Mesothelial cell of epicardium (in vitro differentiated cells): ENCODE results near the gene TPPP. TPM values are rescaled to one million over a fixed set of nuclear protein-coding genes. Genes with fewer than 3 reads are reported as not detected.
"Not testable (repeated sequence)": the region's sequence is repeated elsewhere in the genome, so short reads cannot be mapped to it uniquely, and the experiment has no call there.

Source experiments
- DNase-seq, 2 experiments: peaks; one replicate each; pipeline ENCODE4 v3.0.0; 2021; ENCODE audit warnings: low spot score in 2 of 2; ENCODE audit not compliant: unreplicated experiment in 2 of 2
- H3K27ac Mint-ChIP-seq: 2 replicates; pipeline ENCODE4 v1.8.0; 2021; ENCODE audit warnings: mixed read lengths
- H3K27me3 Mint-ChIP-seq: 2 replicates; pipeline ENCODE4 v1.8.0; 2021; ENCODE audit warnings: low read depth, mixed read lengths
- H3K36me3 Mint-ChIP-seq: 2 replicates; pipeline ENCODE4 v1.8.0; 2021; ENCODE audit warnings: mixed read lengths
- H3K4me1 Mint-ChIP-seq: 2 replicates; pipeline ENCODE4 v1.8.0; 2021; ENCODE audit warnings: mixed read lengths
- H3K4me3 Mint-ChIP-seq: 2 replicates; pipeline ENCODE4 v1.8.0; 2021; ENCODE audit warnings: mild to moderate bottlenecking, moderate library complexity, mixed read lengths
- H3K9me3 Mint-ChIP-seq: 2 replicates; pipeline ENCODE4 v1.8.0; 2021; ENCODE audit warnings: mixed read lengths
- total RNA-seq: library from RNA; stranded (reverse); gene quantifications from 3 replicates; pipeline ENCODE4 v1.2.1, GENCODE V29; 2021

Gene TPPP
- total RNA-seq, 1 donor from 2014 or later: 0.16 TPM

DNA sequence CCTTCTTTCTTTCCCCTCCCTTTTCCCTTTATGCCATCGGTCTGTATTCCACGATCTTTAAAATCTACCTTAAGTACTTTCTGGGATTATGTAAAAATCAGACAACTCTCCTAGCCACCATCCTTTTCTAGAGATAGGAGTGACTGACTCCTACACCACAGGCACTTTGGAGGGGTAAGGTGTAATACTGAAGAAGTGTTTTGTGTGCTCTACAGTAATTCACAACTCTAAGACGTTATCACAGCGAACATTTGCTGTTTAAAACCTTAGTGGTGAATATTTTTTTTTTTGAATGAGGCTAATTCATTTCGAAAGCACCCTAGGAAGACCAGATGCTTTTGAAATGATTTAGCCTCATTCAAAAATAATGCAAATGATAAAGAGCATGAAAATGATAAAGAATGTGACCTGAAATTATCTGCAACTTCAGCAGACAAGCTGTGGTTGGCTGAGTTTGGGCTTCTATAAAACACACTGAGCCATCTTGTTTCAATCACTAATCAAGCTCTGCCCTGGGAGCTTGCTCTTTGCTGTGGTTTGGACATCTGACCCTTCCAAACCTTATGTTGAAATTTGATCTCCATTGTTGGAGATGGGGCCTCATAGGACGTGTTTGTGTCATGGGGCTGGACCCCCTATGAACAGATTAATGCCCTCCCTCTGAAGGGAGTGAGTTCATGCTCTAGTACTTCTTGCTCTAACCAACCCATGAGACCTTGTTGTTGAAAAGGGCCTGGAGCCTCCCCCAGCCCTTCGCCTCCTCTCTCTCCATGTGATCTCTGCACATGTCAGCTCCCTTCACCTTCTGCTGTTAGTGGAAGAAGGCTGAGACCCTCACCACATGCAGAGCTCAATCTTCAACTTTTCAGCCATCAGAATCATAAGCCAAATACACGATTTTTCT is 21.3 kb upstream of the TPPP start:
- not testable (repeated sequence) for H3K4me3 Mint-ChIP-seq

GRCh38 chr5:713686-714085 is 20.5 kb upstream of the TPPP start:
- H3K4me1 Mint-ChIP-seq, H3K4me3 Mint-ChIP-seq, DNase-seq, H3K9me3 Mint-ChIP-seq, H3K27ac Mint-ChIP-seq, H3K36me3 Mint-ChIP-seq: not testable (repeated sequence)
- peaks cover 38% of the 10 kb centered on the region for H3K27me3 Mint-ChIP-seq

More for the DNA sequence above, 21.3 kb upstream of the TPPP start:
- not testable (repeated sequence) for DNase-seq, H3K36me3 Mint-ChIP-seq, H3K27ac Mint-ChIP-seq, H3K4me1 Mint-ChIP-seq
- H3K27me3 Mint-ChIP-seq: peaks cover 43% of the 10 kb centered on the region
- peaks cover 12% of the 10 kb centered on the region for H3K9me3 Mint-ChIP-seq

GRCh38 chr5:708848-709517 is 15.8 kb upstream of the TPPP start:
- not testable (repeated sequence) for H3K27ac Mint-ChIP-seq, H3K4me1 Mint-ChIP-seq, DNase-seq, H3K9me3 Mint-ChIP-seq, H3K36me3 Mint-ChIP-seq, H3K4me3 Mint-ChIP-seq, H3K27me3 Mint-ChIP-seq

DNA sequence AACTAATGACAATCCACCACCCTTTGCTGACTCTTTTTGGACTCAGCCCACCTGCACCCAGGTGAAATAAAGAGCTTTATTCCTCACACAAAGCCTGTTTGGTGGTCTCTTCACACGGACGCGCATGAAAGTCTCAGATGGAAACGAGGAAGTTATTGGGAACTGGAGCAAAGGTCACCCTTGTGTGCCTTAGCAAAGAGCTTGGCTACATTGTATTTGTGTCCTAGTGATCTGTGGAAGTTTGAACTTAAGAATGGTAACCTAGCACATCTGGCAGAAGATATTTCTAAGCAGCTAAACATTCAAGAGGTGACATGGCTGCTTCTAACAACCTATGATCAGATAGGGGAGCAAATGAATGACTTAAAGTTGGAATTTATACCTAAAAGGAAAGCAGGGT is 15.2 kb upstream of the TPPP start:
- not testable (repeated sequence) for H3K36me3 Mint-ChIP-seq, H3K4me3 Mint-ChIP-seq, H3K27me3 Mint-ChIP-seq, H3K9me3 Mint-ChIP-seq, DNase-seq, H3K4me1 Mint-ChIP-seq, H3K27ac Mint-ChIP-seq

DNA sequence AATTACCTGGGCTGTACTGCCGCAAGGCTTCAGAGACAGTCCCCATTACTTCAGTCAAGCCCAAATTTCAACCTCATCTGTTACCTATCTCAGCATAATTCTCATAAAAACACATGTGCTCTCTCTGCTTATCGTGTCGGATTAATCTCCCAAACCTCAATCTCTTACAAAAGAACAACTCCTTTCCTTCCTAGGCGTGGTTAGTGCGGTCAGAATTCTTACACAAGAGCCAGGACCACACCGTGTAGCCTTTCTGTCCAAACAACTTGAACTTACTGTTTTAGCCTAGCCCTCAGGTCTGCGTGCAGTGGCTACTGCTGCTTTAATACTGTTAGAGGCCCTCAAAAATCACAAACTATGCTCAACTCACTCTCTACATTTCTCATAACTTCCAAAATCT is 13.0 kb upstream of the TPPP start:
- H3K4me1 Mint-ChIP-seq, H3K9me3 Mint-ChIP-seq, DNase-seq, H3K27ac Mint-ChIP-seq, H3K4me3 Mint-ChIP-seq, H3K36me3 Mint-ChIP-seq: not testable (repeated sequence)
- H3K27me3 Mint-ChIP-seq: peaks cover 22% of the 10 kb centered on the region

GRCh38 chr5:696753-697702 is 3.9 kb upstream of the TPPP start:
- not testable (repeated sequence) for H3K27ac Mint-ChIP-seq, DNase-seq, H3K9me3 Mint-ChIP-seq, H3K36me3 Mint-ChIP-seq, H3K4me1 Mint-ChIP-seq, H3K4me3 Mint-ChIP-seq
- H3K27me3 Mint-ChIP-seq: peaks cover 51% of the 10 kb centered on the region

DNA sequence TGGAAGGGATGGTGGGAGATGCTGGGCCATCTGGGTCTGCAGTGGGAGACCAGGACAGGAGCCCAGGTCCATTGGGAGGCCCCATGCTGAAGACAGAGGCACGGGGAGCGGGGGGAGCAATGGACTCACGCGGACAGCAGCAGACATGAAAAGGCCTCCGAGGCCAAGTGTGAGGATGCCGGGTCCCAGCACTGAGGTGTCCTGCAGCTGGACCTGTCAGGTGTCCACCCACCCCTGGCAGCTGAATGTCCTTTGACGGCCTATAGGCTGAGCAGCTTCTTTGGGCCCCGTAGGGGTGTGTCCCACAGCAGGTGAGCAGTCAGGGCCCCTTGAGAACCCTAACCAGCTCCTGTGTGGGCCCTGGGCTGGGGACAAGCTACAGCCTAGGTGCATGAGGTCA is 3.0 kb upstream of the TPPP start:
- H3K9me3 Mint-ChIP-seq, DNase-seq, H3K27ac Mint-ChIP-seq, H3K4me1 Mint-ChIP-seq, H3K36me3 Mint-ChIP-seq, H3K4me3 Mint-ChIP-seq: not testable (repeated sequence)
- peaks cover 44% of the 10 kb centered on the region for H3K27me3 Mint-ChIP-seq

DNA sequence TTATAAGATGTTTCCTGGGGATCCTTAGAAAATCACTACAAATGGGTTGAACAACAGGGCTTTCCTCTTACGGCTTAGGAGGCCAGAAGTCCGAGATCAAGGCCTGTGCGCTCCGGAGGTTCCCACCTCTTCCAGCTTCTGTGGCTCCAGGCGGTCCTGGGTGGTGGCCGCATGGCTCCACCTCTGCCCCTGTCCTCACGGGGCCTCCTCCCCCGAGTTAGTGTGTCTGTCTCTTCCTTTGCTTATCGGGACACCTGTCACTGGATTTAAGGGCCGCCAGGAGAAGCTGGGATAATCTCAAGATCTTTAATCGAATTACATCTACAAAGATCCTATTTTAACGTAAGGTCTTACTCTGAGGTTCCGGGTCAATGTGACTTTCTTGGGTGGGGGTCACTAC is 2.3 kb upstream of the TPPP start:
- H3K4me3 Mint-ChIP-seq, H3K27ac Mint-ChIP-seq, H3K36me3 Mint-ChIP-seq, DNase-seq, H3K4me1 Mint-ChIP-seq, H3K9me3 Mint-ChIP-seq: not testable (repeated sequence)
- peaks cover 38% of the 10 kb centered on the region for H3K27me3 Mint-ChIP-seq

- H3K4me1 Mint-ChIP-seq, H3K4me3 Mint-ChIP-seq, DNase-seq, H3K27ac Mint-ChIP-seq, H3K9me3 Mint-ChIP-seq, H3K36me3 Mint-ChIP-seq: not testable (repeated sequence)
- peaks cover 26% of the 10 kb centered on the region for H3K27me3 Mint-ChIP-seq
Observed at GRCh38 chr5:694042-694431, 885 bp upstream of the TPPP start.

- not testable (repeated sequence) for H3K27ac Mint-ChIP-seq, H3K4me1 Mint-ChIP-seq, DNase-seq, H3K36me3 Mint-ChIP-seq, H3K4me3 Mint-ChIP-seq, H3K9me3 Mint-ChIP-seq
- peaks cover 13% of the 10 kb centered on the region for H3K27me3 Mint-ChIP-seq
Observed at GRCh38 chr5:692529-693041, 567 bp downstream of the TPPP start.
